22Rv1 (cell line): Measurements from ENCODE around the gene SIGLEC9.
"Not testable (repeated sequence)": the region's sequence is repeated elsewhere in the genome, so short reads cannot be mapped to it uniquely, and the experiment has no call there.

Experiments used
- H3K27ac ChIP-seq: fragments of 450-650 bp; 2 replicates; pipeline ENCODE4 v1.5.1; 2017
- ZFX ChIP-seq: fragments of 450-650 bp; IDR thresholded peaks from 2 replicates; pipeline ENCODE4 v1.6.1; 2017; ENCODE audit warnings: antibody characterized with exemption, borderline replicate concordance
- TF ChIP-seq, protein P1 (sequence below): fragments of 450-650 bp; IDR thresholded peaks from 2 replicates; pipeline ENCODE4 v1.5.1; 2017; ENCODE audit warnings: mild to moderate bottlenecking

SIGLEC9 gene

DNA sequence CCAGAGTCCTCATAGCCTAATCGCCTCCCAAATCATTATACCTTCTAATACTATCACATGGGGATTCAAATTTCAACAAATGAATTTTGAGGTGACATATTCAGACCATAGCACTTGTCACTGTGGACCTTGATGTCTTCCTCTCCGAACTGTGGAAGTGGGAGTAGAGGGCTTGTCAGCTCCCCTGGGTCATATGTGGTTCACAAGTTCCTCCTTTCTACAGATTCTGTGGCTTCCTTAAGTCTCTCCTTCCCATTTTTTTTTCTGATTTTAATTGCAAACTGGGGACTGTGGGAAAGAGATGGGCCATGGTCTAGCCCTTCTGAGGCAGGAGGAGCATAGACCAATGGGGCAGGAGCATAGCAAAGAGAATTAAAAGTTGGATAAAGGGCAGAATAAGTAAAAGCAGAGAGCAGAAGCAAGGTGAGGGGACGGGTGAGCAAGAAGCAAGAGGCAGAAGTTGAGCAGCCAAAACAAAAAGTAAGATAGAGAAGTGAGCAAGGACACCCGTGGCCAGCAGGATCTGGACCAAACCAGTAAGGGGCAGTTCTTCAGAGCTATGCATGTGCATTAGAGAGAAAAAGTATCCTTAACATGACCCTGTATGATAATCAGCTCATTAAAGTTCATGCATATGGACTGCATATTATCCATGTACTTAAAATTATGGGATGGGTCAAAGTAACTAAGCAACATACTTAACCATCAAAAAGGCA lies 14.8 kb downstream of the SIGLEC9 start:
- TF ChIP-seq ZFX, result no peak
- TF ChIP-seq, protein P1, sequence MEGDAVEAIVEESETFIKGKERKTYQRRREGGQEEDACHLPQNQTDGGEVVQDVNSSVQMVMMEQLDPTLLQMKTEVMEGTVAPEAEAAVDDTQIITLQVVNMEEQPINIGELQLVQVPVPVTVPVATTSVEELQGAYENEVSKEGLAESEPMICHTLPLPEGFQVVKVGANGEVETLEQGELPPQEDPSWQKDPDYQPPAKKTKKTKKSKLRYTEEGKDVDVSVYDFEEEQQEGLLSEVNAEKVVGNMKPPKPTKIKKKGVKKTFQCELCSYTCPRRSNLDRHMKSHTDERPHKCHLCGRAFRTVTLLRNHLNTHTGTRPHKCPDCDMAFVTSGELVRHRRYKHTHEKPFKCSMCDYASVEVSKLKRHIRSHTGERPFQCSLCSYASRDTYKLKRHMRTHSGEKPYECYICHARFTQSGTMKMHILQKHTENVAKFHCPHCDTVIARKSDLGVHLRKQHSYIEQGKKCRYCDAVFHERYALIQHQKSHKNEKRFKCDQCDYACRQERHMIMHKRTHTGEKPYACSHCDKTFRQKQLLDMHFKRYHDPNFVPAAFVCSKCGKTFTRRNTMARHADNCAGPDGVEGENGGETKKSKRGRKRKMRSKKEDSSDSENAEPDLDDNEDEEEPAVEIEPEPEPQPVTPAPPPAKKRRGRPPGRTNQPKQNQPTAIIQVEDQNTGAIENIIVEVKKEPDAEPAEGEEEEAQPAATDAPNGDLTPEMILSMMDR, result no peak
- H3K27ac ChIP-seq, result no peak overlapping the region

DNA sequence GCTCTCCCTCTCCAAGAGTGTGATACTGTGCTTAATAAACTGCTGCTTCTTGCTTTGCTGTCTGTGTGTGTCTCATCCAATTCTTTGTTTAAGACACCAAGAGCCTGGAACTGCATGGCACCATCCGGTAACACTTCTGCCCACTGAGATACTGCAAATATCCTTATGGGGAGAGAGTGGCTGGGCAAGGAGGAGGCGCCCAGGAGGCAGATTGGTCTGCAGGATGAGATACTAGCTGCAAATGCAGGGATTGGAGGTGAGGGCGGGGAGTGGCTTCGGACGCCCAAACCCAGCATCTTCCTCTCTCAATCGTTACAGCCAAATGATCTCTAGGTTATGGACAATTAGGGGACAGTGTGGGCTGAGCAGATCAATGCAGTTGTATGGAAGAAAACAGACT lies 15.7 kb downstream of the SIGLEC9 start:
- no peak overlapping the region for H3K27ac ChIP-seq
- TF ChIP-seq ZFX, result no peak
- TF ChIP-seq, protein P1, result no peak

DNA sequence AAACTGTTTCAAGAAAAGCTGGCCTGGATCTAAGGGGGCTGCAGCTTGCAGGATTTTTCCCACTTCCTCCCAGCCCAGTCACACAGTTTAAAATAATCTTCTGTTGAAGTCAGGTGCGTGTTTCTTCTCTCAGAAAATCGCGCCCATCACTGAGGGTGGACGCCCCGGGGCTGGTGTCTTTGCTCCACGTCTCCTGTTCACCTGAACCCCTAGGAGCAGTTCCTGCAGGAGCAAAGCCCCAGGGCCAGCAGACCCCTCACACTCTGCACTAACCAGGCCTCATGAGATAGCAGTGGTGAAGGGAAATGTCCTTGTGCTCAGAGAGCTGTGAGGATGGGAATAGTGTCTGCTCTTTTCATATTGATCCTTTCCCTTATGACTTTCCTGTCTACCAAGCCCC lies 16.5 kb downstream of the SIGLEC9 start:
- TF ChIP-seq ZFX, result no peak
- TF ChIP-seq, protein P1, result no peak
- no peak overlapping the region for H3K27ac ChIP-seq

DNA sequence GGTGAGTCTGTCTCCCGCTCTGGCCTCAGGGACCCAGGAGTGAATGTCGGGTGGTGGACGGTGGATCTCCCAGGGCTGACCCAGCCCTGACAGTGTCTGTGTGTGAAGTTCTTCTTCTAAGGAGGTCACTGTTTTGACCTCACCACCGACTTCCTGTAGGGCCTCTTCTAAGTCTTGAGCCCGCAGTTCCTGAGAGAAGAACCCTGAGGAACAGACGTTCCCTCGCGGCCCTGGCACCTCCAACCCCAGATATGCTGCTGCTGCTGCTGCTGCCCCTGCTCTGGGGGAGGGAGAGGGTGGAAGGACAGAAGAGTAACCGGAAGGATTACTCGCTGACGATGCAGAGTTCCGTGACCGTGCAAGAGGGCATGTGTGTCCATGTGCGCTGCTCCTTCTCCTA lies 17.4 kb downstream of the SIGLEC9 start, which contains the start of gene SIGLEC7:
Gene SIGLEC7 (plus strand): TSS at position 183 of the 400 bp plus-strand sequence. CDS start 69 bp downstream, at position 252.
- TF ChIP-seq, protein P1, result no peak
- no peak for TF ChIP-seq ZFX
- H3K27ac ChIP-seq, result no peak within 1 kb of the TSS

DNA sequence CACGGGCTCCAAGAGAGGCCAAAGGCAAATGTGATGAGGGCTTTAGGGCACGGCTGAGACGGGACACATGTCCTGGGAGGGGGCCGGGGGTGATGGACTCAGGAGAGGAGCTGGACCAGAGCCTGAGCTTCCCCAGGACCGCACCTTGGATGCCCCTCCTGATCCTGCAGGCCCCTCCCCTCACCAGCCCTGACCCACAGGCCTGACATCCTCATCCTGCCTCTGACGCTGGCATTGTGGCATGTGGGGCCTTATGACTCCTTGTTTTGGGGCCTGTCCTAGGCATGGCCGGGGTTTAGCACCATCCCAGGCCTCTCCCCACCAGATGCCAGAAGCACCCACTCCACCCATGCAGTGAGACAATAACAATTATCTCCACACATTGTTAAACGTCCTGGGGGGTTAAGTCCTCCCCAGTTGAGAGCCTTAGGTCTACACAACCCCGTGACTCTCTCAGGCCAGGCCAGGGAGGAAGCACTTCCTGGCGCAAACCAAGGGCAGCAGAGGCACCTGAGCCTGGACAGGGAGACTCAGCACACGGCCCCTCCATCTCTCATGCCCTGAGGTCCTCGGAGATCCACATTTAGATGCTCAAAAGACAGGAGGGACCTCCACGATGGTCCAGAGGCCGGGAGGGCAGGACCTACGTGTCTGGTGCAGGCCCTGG lies 18.2 kb downstream of the SIGLEC9 start:
- H3K27ac ChIP-seq, result not testable (repeated sequence)

DNA sequence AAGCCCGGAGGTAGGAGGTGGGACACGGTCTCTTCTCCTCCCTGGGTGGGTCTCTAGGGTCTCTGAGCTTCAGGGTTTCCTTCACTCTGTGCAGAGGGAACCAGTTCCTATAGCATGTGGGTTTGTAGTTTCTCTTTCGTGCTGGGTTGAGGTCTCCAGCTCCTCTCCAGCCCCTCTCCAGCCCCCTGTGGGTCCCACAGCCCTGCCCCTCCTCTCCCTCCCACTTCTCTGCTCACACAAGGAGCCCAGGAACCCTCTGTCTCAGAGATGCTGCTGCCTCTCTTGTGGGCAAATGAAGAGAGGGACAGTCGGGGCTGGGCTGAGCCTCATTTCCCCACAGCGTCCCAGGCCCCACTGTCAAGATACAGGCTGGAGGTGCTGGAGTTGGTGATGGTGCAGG lies 18.8 kb downstream of the SIGLEC9 start:
- H3K27ac ChIP-seq, result no peak overlapping the region
- no peak for TF ChIP-seq ZFX
- TF ChIP-seq, protein P1, result no peak

DNA sequence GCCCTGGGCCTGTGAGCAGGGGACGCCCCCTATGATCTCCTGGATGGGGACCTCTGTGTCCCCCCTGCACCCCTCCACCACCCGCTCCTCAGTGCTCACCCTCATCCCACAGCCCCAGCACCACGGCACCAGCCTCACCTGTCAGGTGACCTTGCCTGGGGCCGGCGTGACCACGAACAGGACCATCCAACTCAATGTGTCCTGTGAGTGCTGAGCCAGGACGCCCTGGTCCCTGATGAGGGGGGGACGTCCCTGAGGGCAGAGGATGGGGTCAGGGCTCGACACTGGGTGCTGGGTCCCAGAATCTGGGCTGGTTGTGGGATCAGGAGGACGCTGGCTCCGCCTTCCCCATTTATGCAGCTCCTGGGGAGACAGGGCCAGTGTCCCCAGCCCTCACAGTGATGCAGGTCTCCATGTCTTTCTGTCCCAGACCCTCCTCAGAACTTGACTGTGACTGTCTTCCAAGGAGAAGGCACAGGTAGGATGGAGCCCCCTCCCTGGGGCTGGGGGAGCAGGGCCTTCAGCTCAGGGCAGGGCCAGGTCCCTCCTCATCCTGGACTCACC lies 19.9 kb downstream of the SIGLEC9 start:
- H3K27ac ChIP-seq, result no peak overlapping the region
- TF ChIP-seq, protein P1, result no peak
- no peak for TF ChIP-seq ZFX
